Measurements from ENCODE around the gene TSC22D4. TPM values are rescaled to one million over a fixed set of nuclear protein-coding genes. Genes with fewer than 3 reads are reported as not detected.

TSC22D4 gene
- total and polyA plus RNA-seq, 9 of the 15 experiments (the other 6 are each of a cell fraction or from before 2014, with no cell fraction given), result 0.37 to 107 (median 28.7) TPM

GRCh38 chr7:100437150-100438100 is 41.6 kb downstream of the TSC22D4 start (continued):
- TF ChIP-seq HNRNPK (IDR thresholded peaks at IDR 0.05; ENCODE audit: low read depth, low read length, poor library complexity, severe bottlenecking) (no peak), SAFB2 (IDR thresholded peaks at IDR 0.05; ENCODE audit: borderline replicate concordance, low read depth, low read length, severe bottlenecking) (no peak), ZNF707 (CRISPR knock-in tag; conservative IDR thresholded peaks at IDR 0.05) (no peak), CBX2 (IDR thresholded peaks at IDR 0.05; ENCODE audit: insufficient read depth, low read length, poor library complexity, severe bottlenecking) (no peak), RBFOX2 (IDR thresholded peaks at IDR 0.05; ENCODE audit: low read depth, low read length) (no peak), FOXA1 (IDR thresholded peaks at IDR 0.05; ENCODE audit: borderline replicate concordance) (no peak), EHMT2 (IDR thresholded peaks at IDR 0.05) (no peak), BCOR (IDR thresholded peaks at IDR 0.05) (0 out of 2 replicates have a peak, but pooled peaks have one; percentile 6)
- TF ChIP-seq, protein P1, sequence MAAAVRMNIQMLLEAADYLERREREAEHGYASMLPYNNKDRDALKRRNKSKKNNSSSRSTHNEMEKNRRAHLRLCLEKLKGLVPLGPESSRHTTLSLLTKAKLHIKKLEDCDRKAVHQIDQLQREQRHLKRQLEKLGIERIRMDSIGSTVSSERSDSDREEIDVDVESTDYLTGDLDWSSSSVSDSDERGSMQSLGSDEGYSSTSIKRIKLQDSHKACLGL (CRISPR knock-in tag; IDR thresholded peaks at IDR 0.05; ENCODE audit: borderline replicate concordance, poor library complexity, severe bottlenecking), result no peak

All from K562 (cell line).